GM20000 (cell line): ENCODE results near the gene GAS2L3.
"Not testable (repeated sequence)": the region's sequence is repeated elsewhere in the genome, so short reads cannot be mapped to it uniquely, and the experiment has no call there.

ENCODE experiments used
- DNase-seq: peaks from one replicate; pipeline ENCODE4 v3.0.0; 2012; ENCODE audit warnings: low spot score
- TF ChIP-seq, protein P1 (sequence below): IDR thresholded peaks from 2 replicates; pipeline ENCODE4 v1.5.1; 2012; ENCODE audit warnings: mild to moderate bottlenecking, control low read depth; ENCODE audit errors: extremely low read depth, missing control alignments

The GAS2L3 gene

GRCh38 chr12:100601626-100602025 is 28.1 kb downstream of the GAS2L3 start:
- TF ChIP-seq, protein P1, sequence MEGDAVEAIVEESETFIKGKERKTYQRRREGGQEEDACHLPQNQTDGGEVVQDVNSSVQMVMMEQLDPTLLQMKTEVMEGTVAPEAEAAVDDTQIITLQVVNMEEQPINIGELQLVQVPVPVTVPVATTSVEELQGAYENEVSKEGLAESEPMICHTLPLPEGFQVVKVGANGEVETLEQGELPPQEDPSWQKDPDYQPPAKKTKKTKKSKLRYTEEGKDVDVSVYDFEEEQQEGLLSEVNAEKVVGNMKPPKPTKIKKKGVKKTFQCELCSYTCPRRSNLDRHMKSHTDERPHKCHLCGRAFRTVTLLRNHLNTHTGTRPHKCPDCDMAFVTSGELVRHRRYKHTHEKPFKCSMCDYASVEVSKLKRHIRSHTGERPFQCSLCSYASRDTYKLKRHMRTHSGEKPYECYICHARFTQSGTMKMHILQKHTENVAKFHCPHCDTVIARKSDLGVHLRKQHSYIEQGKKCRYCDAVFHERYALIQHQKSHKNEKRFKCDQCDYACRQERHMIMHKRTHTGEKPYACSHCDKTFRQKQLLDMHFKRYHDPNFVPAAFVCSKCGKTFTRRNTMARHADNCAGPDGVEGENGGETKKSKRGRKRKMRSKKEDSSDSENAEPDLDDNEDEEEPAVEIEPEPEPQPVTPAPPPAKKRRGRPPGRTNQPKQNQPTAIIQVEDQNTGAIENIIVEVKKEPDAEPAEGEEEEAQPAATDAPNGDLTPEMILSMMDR, result no peak

GRCh38 chr12:100602997-100603396 is 29.5 kb downstream of the GAS2L3 start:
- DNase-seq, result not testable (repeated sequence)

More at GRCh38 chr12:100601626-100602025, 28.1 kb downstream of the GAS2L3 start:
- DNase-seq, result no peak

DNA sequence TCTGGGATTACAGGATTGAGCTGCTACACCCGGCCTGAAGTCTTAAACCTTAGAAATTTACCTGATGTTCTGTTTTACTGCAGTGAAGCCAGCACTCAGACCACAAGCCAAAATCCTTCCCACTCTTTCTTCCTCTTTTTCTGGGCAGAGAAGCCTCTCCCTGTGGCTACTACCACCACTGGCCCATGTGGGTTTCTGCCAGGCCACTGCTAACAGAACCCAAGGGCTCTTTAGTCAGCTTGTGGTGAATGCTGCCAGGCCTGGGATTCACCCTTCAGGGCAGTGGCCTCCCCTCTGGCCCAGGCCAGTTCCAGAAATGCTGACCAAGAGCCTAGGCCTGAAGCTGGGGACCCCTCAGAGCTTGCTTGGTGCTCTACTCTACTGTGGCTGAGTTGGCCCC is 35.3 kb downstream of the GAS2L3 start:
- TF ChIP-seq, protein P1, result no peak
- DNase-seq, result no peak

- TF ChIP-seq, protein P1, result no peak
- no peak for DNase-seq
Measured at GRCh38 chr12:100610666-100611430, 37.4 kb downstream of the GAS2L3 start.

DNA sequence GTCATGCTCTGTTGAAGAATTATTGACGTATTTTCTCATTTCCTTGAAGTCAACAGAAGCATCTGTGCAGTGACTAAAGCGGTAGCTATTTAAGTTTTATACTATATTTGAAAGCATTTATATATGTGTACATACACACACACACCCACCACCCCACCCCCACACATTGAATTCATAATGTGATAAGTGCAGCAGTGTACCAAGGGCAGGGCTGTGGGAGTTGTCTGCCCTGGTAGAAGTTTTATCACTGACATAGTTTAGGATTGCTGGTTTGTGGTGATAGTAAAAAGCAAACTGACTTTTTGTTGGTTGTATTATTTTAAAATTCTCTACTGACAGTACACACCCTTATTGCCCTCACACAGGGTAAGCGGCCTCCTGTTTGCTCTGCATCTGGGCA is 39.1 kb downstream of the GAS2L3 start:
- TF ChIP-seq, protein P1, result no peak
- DNase-seq, result no peak

- no peak for DNase-seq
- TF ChIP-seq, protein P1, result no peak
Measured at GRCh38 chr12:100624571-100624970, 51.1 kb downstream of the GAS2L3 start.

DNA sequence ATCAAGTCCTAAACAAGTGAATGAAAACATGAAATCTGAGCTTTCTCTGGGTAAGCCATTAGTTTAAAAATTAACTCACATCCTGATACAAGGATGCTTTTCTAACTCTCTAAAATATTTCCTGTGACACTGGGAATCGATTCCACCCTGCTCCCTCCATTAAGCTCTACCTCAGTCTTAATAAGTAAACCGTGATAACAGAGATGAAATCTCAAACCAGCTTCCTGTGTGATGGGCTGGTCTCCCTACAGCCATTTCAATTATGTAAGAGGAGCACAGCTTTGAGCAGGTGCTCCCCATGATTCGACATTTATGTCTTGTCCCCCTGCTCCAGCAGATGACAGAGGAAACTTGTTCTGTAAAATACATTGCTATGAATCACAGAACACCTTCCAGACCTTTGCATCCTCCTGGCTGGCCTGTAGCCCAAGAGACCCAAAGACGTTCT is 59.0 kb downstream of the GAS2L3 start:
- DNase-seq, result no peak

DNA sequence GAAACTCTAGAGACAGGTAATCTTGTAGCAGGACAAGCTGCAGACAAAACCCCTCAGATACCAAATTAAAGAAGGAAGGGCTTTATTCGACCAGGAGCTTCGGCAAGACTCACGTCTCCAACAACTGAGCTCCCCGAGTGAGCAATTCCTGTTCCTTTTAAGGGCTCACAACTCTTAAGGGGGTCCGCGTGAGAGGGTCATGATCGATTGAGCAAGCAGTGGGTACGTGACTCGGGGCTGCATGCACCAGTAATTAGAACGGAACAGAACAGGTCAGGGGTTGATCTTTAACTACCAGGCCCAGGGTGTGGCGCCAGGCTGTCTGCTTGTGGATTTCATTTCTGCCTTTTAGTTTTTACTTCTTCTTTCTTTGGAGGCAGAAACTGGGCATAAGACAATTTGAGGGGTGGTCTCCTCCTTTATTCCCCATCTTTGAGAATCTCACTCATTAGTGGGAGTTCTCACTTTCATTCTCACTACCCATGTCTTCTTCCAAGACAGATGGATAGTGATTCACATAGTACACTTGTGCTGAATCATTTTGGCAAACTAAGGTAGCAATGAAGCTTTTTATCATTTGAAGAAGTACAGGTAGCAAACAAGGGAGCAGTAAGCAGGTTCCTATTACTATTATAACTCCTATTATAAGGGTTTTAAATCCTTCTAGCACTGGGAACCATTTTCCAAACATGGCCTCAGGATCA is 59.8 kb downstream of the GAS2L3 start:
- DNase-seq, result not testable (repeated sequence)

More for the DNA sequence above, 59.0 kb downstream of the GAS2L3 start:
- TF ChIP-seq, protein P1, result no peak
